HG03103 (cell line): Measurements from ENCODE around the gene GABRB3.

Experiments
- ATAC-seq: cut with Tn5 transposase; IDR thresholded peaks from one replicate; pipeline ENCODE4 v1.9.1; 2021; ENCODE audit warnings: low read depth; ENCODE audit not compliant: unreplicated experiment

GABRB3 gene

DNA sequence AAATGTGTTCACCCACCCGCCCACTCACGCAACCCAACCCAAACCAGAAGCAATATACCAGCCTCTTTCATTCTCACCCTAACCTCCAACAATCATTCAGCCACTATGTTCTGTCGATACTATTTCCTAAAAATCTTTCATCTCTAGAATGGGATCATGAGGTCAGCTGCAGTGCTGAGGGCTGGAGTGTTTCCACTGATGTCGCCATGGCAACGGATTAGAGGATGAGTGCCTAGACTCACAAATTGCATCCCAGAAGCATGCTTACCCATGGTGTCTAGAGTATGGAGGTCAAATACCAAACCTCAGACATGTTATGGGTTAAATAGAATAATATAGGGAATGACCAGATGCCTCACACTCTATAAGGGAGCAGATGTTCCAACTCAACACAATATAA, 138.5 kb downstream of the GABRB3 start:
- no peak for ATAC-seq

- ATAC-seq = no peak
These were observed 140.4 kb downstream of the GABRB3 start for GRCh38 chr15:26632500-26632899.

DNA sequence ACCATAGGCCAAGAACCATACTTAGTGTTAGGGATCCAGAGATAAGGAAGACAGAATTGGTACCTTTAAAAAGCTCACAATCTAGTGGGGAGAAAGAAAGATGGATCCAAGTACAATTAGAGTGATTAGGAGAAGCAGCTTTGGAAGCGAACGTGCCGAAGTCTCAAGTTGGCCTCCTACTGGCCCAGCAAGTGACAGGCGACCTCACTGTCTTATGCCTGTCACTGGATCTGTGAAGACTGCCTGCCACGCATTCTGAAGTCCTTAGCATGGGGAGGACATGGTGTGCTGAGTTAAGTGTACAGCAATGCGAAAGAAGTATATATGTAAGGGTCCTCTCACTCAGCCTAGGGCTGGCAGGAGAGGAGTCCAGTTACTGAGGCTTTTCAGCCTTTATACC, 141.0 kb downstream of the GABRB3 start:
- ATAC-seq = no peak

GRCh38 chr15:26630857-26631256, 142.0 kb downstream of the GABRB3 start:
- ATAC-seq = no peak

DNA sequence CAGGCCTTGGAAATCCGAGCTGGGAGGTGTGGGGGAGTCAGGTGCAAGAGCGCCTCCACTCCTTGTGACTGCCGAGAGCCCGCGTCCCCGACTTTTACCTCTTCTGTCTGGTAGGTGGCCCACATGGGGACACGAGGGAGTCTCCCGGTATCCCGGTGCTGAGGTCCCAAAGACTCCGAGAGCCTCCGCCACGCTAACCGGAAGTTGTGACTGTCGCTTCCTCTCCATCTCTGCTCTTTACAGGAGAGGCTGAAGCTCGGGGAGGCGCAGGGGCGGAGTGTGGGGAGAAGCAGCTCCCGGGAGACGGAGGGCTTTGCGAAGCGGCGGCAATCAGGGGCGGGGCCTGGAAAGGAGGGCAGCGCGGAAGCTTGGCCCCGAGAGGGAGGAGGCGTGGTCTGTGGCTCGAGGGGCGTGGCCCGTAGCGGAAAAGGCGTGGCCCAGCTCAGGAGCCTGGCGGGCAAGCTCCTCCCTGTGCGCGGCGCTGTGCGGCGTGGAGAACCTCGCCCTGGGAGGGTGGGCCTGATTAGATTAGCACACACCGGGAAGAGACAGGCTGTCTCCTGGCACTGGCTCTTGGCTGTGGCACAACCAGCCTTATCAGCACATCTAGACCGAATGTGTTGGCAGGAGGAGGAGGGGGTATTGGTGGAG, 143.9 kb downstream of the GABRB3 start:
- no peak for ATAC-seq

GRCh38 chr15:26628071-26628470, 144.8 kb downstream of the GABRB3 start:
- ATAC-seq = no peak

- ATAC-seq = no peak
These were observed 148.7 kb downstream of the GABRB3 start for GRCh38 chr15:26624128-26624527.

DNA sequence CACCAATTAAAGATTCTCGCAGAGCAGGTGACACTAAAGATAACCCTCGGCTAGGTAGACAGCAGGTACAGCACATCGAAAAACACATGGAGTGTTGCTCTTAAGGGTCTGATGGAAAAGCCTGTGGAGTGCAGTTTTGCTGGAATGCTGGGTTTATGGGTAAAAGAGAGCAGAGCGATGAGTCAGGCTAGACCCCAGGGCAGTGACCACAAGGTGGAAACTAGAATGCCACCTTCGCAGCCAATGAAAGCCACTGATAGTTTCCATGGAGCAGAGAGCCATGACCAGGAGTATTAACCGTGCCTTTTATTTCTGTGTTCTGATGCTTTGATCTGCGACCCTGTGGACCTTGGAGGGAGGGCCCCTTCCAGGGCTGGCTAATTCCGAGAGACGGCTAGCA, 149.8 kb downstream of the GABRB3 start:
- no peak for ATAC-seq

- no peak for ATAC-seq
These were observed 151.1 kb downstream of the GABRB3 start for GRCh38 chr15:26621816-26622215.

- no peak for ATAC-seq
These were observed 152.1 kb downstream of the GABRB3 start for GRCh38 chr15:26620528-26621458.

- ATAC-seq = no peak
These were observed 157.0 kb downstream of the GABRB3 start for GRCh38 chr15:26615927-26616302.

- ATAC-seq = no peak
These were observed 157.5 kb downstream of the GABRB3 start for GRCh38 chr15:26615188-26615926.

DNA sequence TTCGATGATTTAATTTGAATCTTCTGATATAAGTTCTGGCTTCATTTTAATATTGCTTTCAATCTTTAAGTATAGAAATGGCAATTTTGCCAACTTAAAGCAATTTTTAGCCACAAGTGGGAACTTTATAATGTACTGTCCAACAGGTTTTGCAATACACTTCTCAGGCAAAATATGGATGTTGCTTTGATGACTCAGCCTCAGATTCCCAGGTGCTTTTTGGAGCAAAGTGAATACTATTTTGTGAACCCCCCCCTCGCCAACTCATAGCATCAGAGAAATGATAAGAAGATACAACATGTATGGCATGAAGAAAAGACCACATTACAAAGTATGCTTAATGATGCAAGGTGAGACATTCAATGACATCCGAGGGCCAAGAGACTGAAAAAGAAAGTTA, 158.1 kb downstream of the GABRB3 start:
- no peak for ATAC-seq

- no peak for ATAC-seq
These were observed 174.2 kb downstream of the GABRB3 start for GRCh38 chr15:26598704-26599103.

DNA sequence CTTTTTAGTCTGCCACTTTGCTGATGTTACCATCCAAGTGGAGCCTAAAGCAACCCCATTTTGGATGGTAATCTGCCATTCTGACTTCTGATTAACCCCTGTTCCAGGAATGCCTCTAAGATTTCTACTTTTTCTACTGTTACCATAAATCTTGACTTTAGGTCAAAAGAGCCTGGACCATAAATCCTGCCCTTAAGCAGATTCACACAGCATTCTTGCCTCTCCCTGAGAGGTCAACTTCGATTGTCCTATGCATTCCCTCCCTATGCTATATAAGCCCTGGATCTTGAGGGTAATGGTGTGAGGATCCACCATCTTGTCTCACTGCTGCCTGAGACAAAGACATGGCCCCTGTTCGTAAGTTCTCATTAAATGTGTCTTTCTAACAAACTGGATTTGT, 177.3 kb downstream of the GABRB3 start:
- no peak for ATAC-seq

GRCh38 chr15:26590676-26591075, 182.2 kb downstream of the GABRB3 start:
- no peak for ATAC-seq

GRCh38 chr15:26582840-26583239, 190.0 kb downstream of the GABRB3 start:
- ATAC-seq = no peak

- ATAC-seq = no peak
These were observed 191.9 kb downstream of the GABRB3 start for GRCh38 chr15:26580943-26581342.

DNA sequence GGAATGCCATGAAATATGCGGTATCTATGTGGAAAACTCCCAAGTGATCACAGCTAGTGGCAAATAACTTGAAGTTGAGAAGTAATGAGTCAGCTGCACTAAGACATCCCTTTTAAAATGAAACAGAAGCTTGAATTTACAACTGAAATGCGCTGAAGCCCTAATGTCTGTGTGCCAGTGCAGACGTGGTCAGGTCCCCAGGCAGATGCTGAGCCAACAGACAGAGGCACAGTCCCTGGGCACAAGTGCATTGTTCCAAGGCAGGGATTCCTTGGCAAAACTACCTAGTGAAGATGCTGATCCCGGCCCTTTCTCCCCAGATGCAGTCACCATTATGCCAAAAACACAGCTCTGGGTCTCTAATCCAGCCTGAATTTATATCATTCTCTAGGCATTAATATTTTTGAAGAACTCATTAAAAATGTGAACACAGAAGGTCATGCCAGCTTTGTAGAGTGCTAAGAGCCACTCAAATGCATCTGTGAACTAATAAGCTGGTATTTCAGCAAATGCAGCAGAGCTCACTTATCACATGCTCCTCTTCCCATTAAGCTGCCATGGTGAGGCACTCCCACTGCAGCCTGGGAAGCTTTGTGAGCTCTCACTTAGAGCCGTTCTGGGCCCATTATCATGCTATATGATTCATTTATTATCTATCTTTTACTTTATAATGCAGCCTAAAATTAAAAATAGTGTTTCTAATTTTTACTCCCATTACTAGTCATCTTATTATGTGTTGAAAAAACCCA, 200.1 kb downstream of the GABRB3 start:
- no peak for ATAC-seq

- ATAC-seq = no peak
These were observed 201.5 kb downstream of the GABRB3 start for GRCh38 chr15:26571346-26571745.

- no peak for ATAC-seq
These were observed 207.3 kb downstream of the GABRB3 start for GRCh38 chr15:26565542-26565941.
